Mesothelial cell of epicardium (in vitro differentiated cells): ENCODE measurements around the gene ABITRAM. TPM values are rescaled to one million over a fixed set of nuclear protein-coding genes. Genes with fewer than 3 reads are reported as not detected.
"Not testable (repeated sequence)": the region's sequence is repeated elsewhere in the genome, so short reads cannot be mapped to it uniquely, and the experiment has no call there.

Experiments used
- DNase-seq, 2 experiments: peaks; one replicate each; pipeline ENCODE4 v3.0.0; 2021; ENCODE audit warnings: low spot score in 2 of 2; ENCODE audit not compliant: unreplicated experiment in 2 of 2
- H3K27ac Mint-ChIP-seq: 2 replicates; pipeline ENCODE4 v1.8.0; 2021; ENCODE audit warnings: mixed read lengths
- H3K27me3 Mint-ChIP-seq: 2 replicates; pipeline ENCODE4 v1.8.0; 2021; ENCODE audit warnings: low read depth, mixed read lengths
- H3K36me3 Mint-ChIP-seq: 2 replicates; pipeline ENCODE4 v1.8.0; 2021; ENCODE audit warnings: mixed read lengths
- H3K4me1 Mint-ChIP-seq: 2 replicates; pipeline ENCODE4 v1.8.0; 2021; ENCODE audit warnings: mixed read lengths
- H3K4me3 Mint-ChIP-seq: 2 replicates; pipeline ENCODE4 v1.8.0; 2021; ENCODE audit warnings: mild to moderate bottlenecking, moderate library complexity, mixed read lengths
- H3K9me3 Mint-ChIP-seq: 2 replicates; pipeline ENCODE4 v1.8.0; 2021; ENCODE audit warnings: mixed read lengths
- CTCF ChIP-seq: fragments of 200-600 bp; sonication (generic); IDR thresholded peaks from one replicate; pipeline ENCODE4 v1.5.0; 2021; ENCODE audit warnings: antibody characterized with exemption; ENCODE audit not compliant: unreplicated experiment
- total RNA-seq: library from RNA; stranded (reverse); gene quantifications from 3 replicates; pipeline ENCODE4 v1.2.1, GENCODE V29; 2021

ABITRAM gene
- total RNA-seq, 1 donor from 2014 or later, result 17.7 TPM

DNA sequence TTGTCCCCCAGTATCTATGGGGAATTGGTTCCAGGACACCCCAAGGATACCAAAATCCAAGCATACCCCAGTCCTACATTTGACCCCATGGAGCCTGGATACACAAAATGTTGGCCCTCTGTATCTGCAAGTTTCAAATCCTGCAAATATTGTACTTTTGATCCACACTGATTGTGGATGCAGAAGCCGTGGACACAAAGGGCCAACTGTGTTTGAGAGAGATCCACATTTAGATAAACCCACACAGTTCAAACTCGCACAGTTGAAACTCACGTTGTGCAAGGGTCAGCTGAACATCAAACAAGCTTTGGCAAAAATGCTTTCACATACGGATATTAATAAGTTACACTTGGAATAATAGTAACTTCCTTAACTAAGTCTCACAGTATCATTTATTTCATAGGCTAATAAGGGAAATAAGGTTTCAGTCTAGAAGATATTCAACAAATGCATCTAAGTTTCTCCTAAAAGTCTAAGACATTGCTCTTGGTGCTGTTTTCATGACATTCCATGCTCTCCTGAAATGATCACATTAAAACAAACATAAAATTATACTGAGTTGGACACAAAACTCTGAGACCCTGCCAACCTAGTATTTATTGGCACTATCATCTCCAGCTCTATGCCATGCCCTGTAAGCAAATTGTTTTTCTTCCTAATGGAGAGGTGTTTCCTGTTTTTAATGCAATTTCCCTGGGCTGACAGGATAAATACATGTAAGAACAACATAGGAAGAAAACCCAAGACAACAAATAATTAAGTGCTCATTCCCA is 39.8 kb upstream of the ABITRAM start:
- Mint-ChIP-seq H3K27me3 (no peaks in the 10 kb centered on the region), H3K4me3 (no peak overlapping the region), H3K9me3 (no peaks in the 10 kb centered on the region), H3K36me3 (peaks cover 49% of the 10 kb centered on the region), H3K27ac (no peak overlapping the region), H3K4me1 (no peaks in the 10 kb centered on the region)
- DNase-seq, result no peak
- TF ChIP-seq CTCF, result no peak

DNA sequence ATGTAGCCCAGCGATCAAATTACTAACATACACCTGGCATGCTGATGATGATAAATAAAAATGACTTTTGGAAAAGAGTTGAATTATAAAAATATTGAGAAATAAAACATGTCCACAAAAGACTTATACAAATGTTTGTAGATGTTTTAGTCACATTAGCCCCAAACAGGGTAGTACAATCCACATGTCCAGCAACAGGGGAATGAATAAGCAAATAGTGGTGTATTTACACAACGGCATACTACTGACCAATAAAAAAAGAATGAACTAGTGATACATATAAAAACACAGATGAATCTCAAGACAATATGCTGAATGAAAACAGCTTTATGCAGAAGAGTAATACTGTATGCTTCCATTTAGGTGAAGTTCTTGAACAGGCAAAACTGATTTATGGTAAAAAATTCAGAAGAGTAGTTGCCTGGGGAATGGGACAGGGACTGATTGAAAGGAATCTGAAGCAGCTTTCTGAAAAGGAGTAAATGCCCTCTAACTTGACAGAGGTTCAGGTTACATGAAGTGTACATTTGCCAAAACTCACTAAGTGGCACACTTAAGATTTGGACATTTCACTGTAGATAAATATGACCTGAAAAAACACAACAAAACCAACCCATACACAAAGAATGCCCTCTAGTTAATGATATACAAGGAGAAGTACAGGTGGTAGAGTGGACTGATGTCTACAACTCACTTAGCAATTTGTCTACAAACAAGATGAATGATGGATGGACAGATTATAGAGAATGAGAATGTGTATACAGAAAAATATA is 36.7 kb upstream of the ABITRAM start:
- DNase-seq, result no peak
- peaks cover 45% of the 10 kb centered on the region for H3K36me3 Mint-ChIP-seq
- no peak for TF ChIP-seq CTCF
- H3K27me3 Mint-ChIP-seq, result no peaks in the 10 kb centered on the region
- no peaks in the 10 kb centered on the region for H3K4me1 Mint-ChIP-seq
- no peaks in the 10 kb centered on the region for H3K9me3 Mint-ChIP-seq
- no peak overlapping the region for H3K27ac Mint-ChIP-seq
- H3K4me3 Mint-ChIP-seq, result no peak overlapping the region

DNA sequence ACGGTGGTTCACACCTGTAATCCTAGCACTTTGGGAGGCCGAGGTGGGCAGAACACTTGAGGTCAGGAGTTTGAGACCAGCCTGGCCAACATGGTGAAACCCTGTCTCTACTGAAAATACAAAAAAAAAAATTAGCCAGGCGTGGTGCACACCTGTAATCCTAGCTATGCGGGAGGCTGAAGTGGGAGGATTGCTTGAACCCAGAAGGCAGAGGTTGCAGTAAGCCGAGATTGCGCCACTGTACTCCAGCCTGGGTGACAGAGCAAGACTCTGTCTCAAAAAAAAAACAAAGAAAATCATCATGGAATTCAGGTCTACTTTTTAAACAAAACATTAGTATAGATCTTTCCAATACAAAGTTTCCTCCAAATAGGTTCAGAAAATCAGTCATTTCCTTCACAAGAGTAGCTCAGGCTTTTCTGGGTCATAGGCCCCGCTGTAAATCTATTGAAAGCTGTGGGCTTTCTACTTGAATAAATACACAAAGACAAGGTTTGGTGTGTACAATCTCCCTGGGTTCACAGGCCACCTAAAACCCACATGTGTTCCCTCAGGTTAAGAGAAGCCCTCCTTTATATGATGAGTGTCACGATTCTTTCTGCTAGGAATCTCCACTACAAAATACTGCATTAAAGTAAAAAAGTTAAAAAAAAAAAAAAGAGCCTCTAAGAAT is 35.0 kb upstream of the ABITRAM start:
- not testable (repeated sequence) for H3K4me3 Mint-ChIP-seq, H3K9me3 Mint-ChIP-seq, DNase-seq, H3K27me3 Mint-ChIP-seq, H3K27ac Mint-ChIP-seq, H3K4me1 Mint-ChIP-seq
- H3K36me3 Mint-ChIP-seq, result peaks cover 48% of the 10 kb centered on the region

- no peaks in the 10 kb centered on the region for H3K4me1 Mint-ChIP-seq
- peaks cover 48% of the 10 kb centered on the region for H3K36me3 Mint-ChIP-seq
- H3K27ac Mint-ChIP-seq, result no peak overlapping the region
Observed at GRCh38 chr9:108900176-108900575, 34.0 kb upstream of the ABITRAM start.

DNA sequence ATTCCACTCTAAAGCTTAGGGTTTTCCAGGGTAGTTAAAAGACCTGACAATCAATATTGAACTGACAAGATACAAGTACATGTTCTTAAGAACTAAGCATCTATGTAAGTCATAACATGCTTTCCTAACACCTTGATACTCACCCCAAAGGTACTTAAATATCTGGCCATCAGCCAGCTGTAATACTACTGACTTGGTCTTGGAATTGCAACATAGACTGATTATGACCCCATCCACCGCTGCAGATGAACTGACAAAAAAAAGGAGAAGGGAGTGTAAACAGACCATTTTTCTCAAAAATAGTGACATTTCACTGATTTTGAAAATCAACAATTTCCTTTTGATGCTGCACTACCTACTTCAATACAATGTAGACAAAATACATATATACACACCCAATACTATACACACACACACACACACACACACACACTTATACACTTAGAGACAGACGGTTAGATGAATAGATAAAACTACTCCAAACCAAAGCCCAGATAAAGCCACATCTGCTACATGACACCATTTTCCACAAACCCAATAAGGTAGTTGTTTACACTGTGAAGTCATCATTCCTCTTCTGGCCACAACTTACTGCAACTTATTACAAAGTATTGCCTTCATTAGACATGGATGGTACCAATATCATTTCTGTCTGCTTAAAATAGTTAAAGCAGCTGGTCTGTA is 30.6 kb upstream of the ABITRAM start:
- DNase-seq, result no peak
- Mint-ChIP-seq H3K27ac (no peak overlapping the region), H3K27me3 (no peaks in the 10 kb centered on the region), H3K36me3 (peaks cover 40% of the 10 kb centered on the region), H3K4me3 (no peak overlapping the region), H3K4me1 (no peaks in the 10 kb centered on the region), H3K9me3 (no peaks in the 10 kb centered on the region)
- TF ChIP-seq CTCF, result no peak

More at GRCh38 chr9:108900176-108900575, 34.0 kb upstream of the ABITRAM start:
- Mint-ChIP-seq H3K9me3 (no peaks in the 10 kb centered on the region), H3K27me3 (no peaks in the 10 kb centered on the region), H3K4me3 (no peak overlapping the region)
- DNase-seq, result no peak
- TF ChIP-seq CTCF, result no peak
